Type B pancreatic cell (in vitro differentiated cells): Measurements from ENCODE around the gene SNED1. TPM values are rescaled to one million over a fixed set of nuclear protein-coding genes. Genes with fewer than 3 reads are reported as not detected.

Source experiments
- DNase-seq: peaks from one replicate; pipeline ENCODE4 v3.0.0; 2021; ENCODE audit warnings: mixed read lengths; ENCODE audit not compliant: unreplicated experiment; ENCODE audit errors: extremely low spot score
- H3K27ac Mint-ChIP-seq: 2 replicates; pipeline ENCODE4 v1.8.0; 2021; ENCODE audit warnings: mild to moderate bottlenecking, mixed read lengths
- H3K27me3 Mint-ChIP-seq: 2 replicates; pipeline ENCODE4 v1.8.0; 2021; ENCODE audit warnings: mixed read lengths
- H3K36me3 Mint-ChIP-seq: 2 replicates; pipeline ENCODE4 v1.8.0; 2021; ENCODE audit warnings: mixed read lengths
- H3K4me1 Mint-ChIP-seq: one replicate; pipeline ENCODE4 v1.8.0; 2021; ENCODE audit warnings: mixed read lengths; ENCODE audit not compliant: unreplicated experiment
- H3K4me3 Mint-ChIP-seq: 2 replicates; pipeline ENCODE4 v1.8.0; 2021; ENCODE audit warnings: mild to moderate bottlenecking, mixed read lengths
- H3K9me3 Mint-ChIP-seq: 2 replicates; pipeline ENCODE4 v1.8.0; 2021; ENCODE audit warnings: mixed read lengths
- CTCF ChIP-seq: fragments of 200-600 bp; sonication (generic); conservative IDR thresholded peaks from 2 replicates; pipeline ENCODE4 v1.5.0; 2021; ENCODE audit warnings: antibody characterized with exemption, mild to moderate bottlenecking
- total RNA-seq: library from RNA; stranded (reverse); gene quantifications from 2 replicates; pipeline ENCODE4 v1.2.1, GENCODE V29; 2021; ENCODE audit warnings: low replicate concordance

SNED1 gene
- total RNA-seq, 1 donor from 2014 or later = 140 TPM

GRCh38 chr2:240959941-240960308 lies 38.5 kb upstream of the SNED1 start:
- H3K9me3 Mint-ChIP-seq = no peaks in the 10 kb centered on the region
- H3K27me3 Mint-ChIP-seq = peaks cover 4% of the 10 kb centered on the region
- no peak for TF ChIP-seq CTCF
- peaks cover 5% of the 10 kb centered on the region for H3K4me1 Mint-ChIP-seq
- H3K4me3 Mint-ChIP-seq = no peak overlapping the region
- no peak overlapping the region for H3K27ac Mint-ChIP-seq
- H3K36me3 Mint-ChIP-seq = no peaks in the 10 kb centered on the region
- DNase-seq = peak; percentile 67

- Mint-ChIP-seq H3K27me3 (no peaks in the 10 kb centered on the region), H3K36me3 (no peaks in the 10 kb centered on the region), H3K27ac (no peak overlapping the region), H3K4me3 (no peak overlapping the region), H3K4me1 (no peaks in the 10 kb centered on the region), H3K9me3 (no peaks in the 10 kb centered on the region)
- no peak for TF ChIP-seq CTCF
- DNase-seq = peak; percentile 81
Observed at GRCh38 chr2:240960309-240960970, 38.0 kb upstream of the SNED1 start.

GRCh38 chr2:240960971-240961876 lies 37.2 kb upstream of the SNED1 start:
- Mint-ChIP-seq H3K4me1 (no peaks in the 10 kb centered on the region), H3K27me3 (no peaks in the 10 kb centered on the region), H3K4me3 (no peak overlapping the region), H3K36me3 (no peaks in the 10 kb centered on the region), H3K9me3 (no peaks in the 10 kb centered on the region), H3K27ac (no peak overlapping the region)
- DNase-seq = peak; percentile 70
- TF ChIP-seq CTCF = no peak

GRCh38 chr2:240961910-240962299 lies 36.5 kb upstream of the SNED1 start:
- Mint-ChIP-seq H3K9me3 (no peaks in the 10 kb centered on the region), H3K4me3 (no peak overlapping the region), H3K27me3 (no peaks in the 10 kb centered on the region), H3K27ac (no peak overlapping the region), H3K36me3 (no peaks in the 10 kb centered on the region), H3K4me1 (no peaks in the 10 kb centered on the region)
- TF ChIP-seq CTCF = no peak
- peak; percentile 44 for DNase-seq

GRCh38 chr2:240962300-240963064 lies 35.9 kb upstream of the SNED1 start:
- Mint-ChIP-seq H3K4me3 (peak overlapping the region; percentile 55), H3K27me3 (no peaks in the 10 kb centered on the region), H3K4me1 (no peaks in the 10 kb centered on the region), H3K27ac (no peak overlapping the region), H3K36me3 (no peaks in the 10 kb centered on the region), H3K9me3 (no peaks in the 10 kb centered on the region)
- no peak for TF ChIP-seq CTCF
- DNase-seq = peak; percentile 78
